H9 (cell line): ENCODE measurements around the gene FGD5. TPM values are rescaled to one million over a fixed set of nuclear protein-coding genes. Genes with fewer than 3 reads are reported as not detected.

Experiments
- DNase-seq: peaks from one replicate; pipeline ENCODE4 v3.0.0-alpha.2; 2017
- H2AFZ ChIP-seq: one replicate; pipeline ENCODE4 v1.6.1; 2013; ENCODE audit warnings: mild to moderate bottlenecking, low read length, control low read depth, moderate library complexity
- H2AK5ac ChIP-seq: 2 replicates; pipeline ENCODE4 v1.6.1; 2013; ENCODE audit warnings: low read length, control low read depth, mixed read lengths; ENCODE audit not compliant: insufficient read length
- H2BK120ac ChIP-seq: one replicate; pipeline ENCODE4 v1.6.1; 2013; ENCODE audit warnings: low read depth, mild to moderate bottlenecking, low read length, control low read depth, inconsistent platforms; ENCODE audit not compliant: poor library complexity, severe bottlenecking
- H2BK12ac ChIP-seq: 2 replicates; pipeline ENCODE4 v1.6.1; 2013; ENCODE audit warnings: low read length, control low read depth, mixed read lengths, low read depth; ENCODE audit not compliant: insufficient read length
- H2BK15ac ChIP-seq: 2 replicates; pipeline ENCODE4 v1.6.1; 2013; ENCODE audit warnings: low read depth, low read length, control low read depth
- H2BK20ac ChIP-seq: one replicate; pipeline ENCODE4 v1.6.1; 2013; ENCODE audit warnings: low read depth, mild to moderate bottlenecking, low read length, control low read depth, inconsistent platforms; ENCODE audit not compliant: poor library complexity, severe bottlenecking
- H2BK5ac ChIP-seq: 2 replicates; pipeline ENCODE4 v1.6.1; 2013; ENCODE audit warnings: low read length, control low read depth, mixed read lengths; ENCODE audit not compliant: insufficient read length
- H3K14ac ChIP-seq: 2 replicates; pipeline ENCODE4 v1.6.1; 2013; ENCODE audit warnings: low read length, control low read depth; ENCODE audit not compliant: insufficient read depth
- H3K18ac ChIP-seq: 2 replicates; pipeline ENCODE4 v1.6.1; 2013; ENCODE audit warnings: low read depth, mild to moderate bottlenecking, mixed read lengths, low read length, control low read depth; ENCODE audit not compliant: insufficient read length
- H3K23ac ChIP-seq: 2 replicates; pipeline ENCODE4 v1.6.1; 2013; ENCODE audit warnings: low read length, control low read depth, mixed read lengths, low read depth; ENCODE audit not compliant: insufficient read length
- H3K23me2 ChIP-seq: 2 replicates; pipeline ENCODE4 v1.6.1; 2013; ENCODE audit warnings: low read depth, mild to moderate bottlenecking, mixed read lengths, low read length, control low read depth; ENCODE audit not compliant: insufficient read length, poor library complexity, severe bottlenecking
- H3K27ac ChIP-seq: 2 replicates; pipeline ENCODE4 v1.5.1; 2013; ENCODE audit warnings: low read length, control low read depth, mixed read lengths, low read depth; ENCODE audit not compliant: insufficient read length
- H3K27me3 ChIP-seq: 2 replicates; pipeline ENCODE4 v1.6.1; 2013; ENCODE audit warnings: low read length, control low read depth, inconsistent platforms; ENCODE audit not compliant: insufficient read depth
- H3K4ac ChIP-seq: 2 replicates; pipeline ENCODE4 v1.6.1; 2013; ENCODE audit warnings: low read depth, mild to moderate bottlenecking, control low read depth, inconsistent platforms, low read length, moderate library complexity
- H3K4me1 ChIP-seq: 2 replicates; pipeline ENCODE4 v1.6.1; 2013; ENCODE audit warnings: low read length, control low read depth, inconsistent platforms; ENCODE audit not compliant: insufficient read depth
- H3K4me2 ChIP-seq: 2 replicates; pipeline ENCODE4 v1.6.1; 2013; ENCODE audit warnings: low read length, control low read depth, mixed read lengths; ENCODE audit not compliant: insufficient read length, insufficient read depth
- H3K56ac ChIP-seq: 2 replicates; pipeline ENCODE4 v1.6.1; 2013; ENCODE audit warnings: low read depth, mild to moderate bottlenecking, mixed read lengths, low read length, control low read depth; ENCODE audit not compliant: insufficient read length
- H3K79me1 ChIP-seq: 2 replicates; pipeline ENCODE4 v1.6.1; 2013; ENCODE audit warnings: low read depth, mild to moderate bottlenecking, moderate library complexity, low read length, control low read depth, inconsistent platforms; ENCODE audit not compliant: insufficient read depth, poor library complexity, severe bottlenecking
- H3K79me2 ChIP-seq: 2 replicates; pipeline ENCODE4 v1.6.1; 2013; ENCODE audit warnings: low read length, control low read depth, inconsistent platforms; ENCODE audit not compliant: insufficient read depth
- H3K9ac ChIP-seq: 2 replicates; pipeline ENCODE4 v1.6.1; 2013; ENCODE audit warnings: low read length, control low read depth, mixed read lengths; ENCODE audit not compliant: insufficient read length; ENCODE audit errors: extremely low read depth
- H3K9me3 ChIP-seq: one replicate; pipeline ENCODE4 v1.6.1; 2013; ENCODE audit warnings: low read depth, low read length, inconsistent platforms; ENCODE audit not compliant: control insufficient read depth
- H3T11ph ChIP-seq: one replicate; pipeline ENCODE4 v1.6.1; 2013; ENCODE audit warnings: mild to moderate bottlenecking, low read length, control low read depth, inconsistent platforms
- H4K20me1 ChIP-seq: one replicate; pipeline ENCODE4 v1.6.1; 2013; ENCODE audit not compliant: control insufficient read depth, insufficient read length, insufficient read depth
- H4K5ac ChIP-seq: 2 replicates; pipeline ENCODE4 v1.6.1; 2013; ENCODE audit warnings: low read depth, mild to moderate bottlenecking, mixed read lengths, low read length, control low read depth; ENCODE audit not compliant: insufficient read length
- H4K8ac ChIP-seq: replicated peaks from 2 replicates; pipeline ENCODE4 v1.6.1; 2013; ENCODE audit warnings: low read length, control low read depth, mixed read lengths, low read depth; ENCODE audit not compliant: insufficient read length
- H4K91ac ChIP-seq: 2 replicates; pipeline ENCODE4 v1.6.1; 2013; ENCODE audit warnings: low read depth, mild to moderate bottlenecking, moderate library complexity, mixed read lengths, low read length, control low read depth; ENCODE audit not compliant: insufficient read length
- H3K27ac Mint-ChIP-seq, 3 experiments: 2 replicates in 2 of 3; 3 replicates in 1 of 3; pipeline ENCODE4 v1.8.0; 2020 to 2021; ENCODE audit warnings: mixed read lengths in 3 of 3, mild to moderate bottlenecking in 1 of 3, moderate library complexity in 1 of 3
- H3K27me3 Mint-ChIP-seq: 2 replicates; pipeline ENCODE4 v1.8.0; 2021; ENCODE audit warnings: low read depth, mild to moderate bottlenecking, moderate library complexity, mixed read lengths
- H3K36me3 Mint-ChIP-seq, 3 experiments: 2 replicates in 2 of 3; 3 replicates in 1 of 3; pipeline ENCODE4 v1.8.0; 2020 to 2021; ENCODE audit warnings: low read depth in 3 of 3, mixed read lengths in 3 of 3; ENCODE audit not compliant: insufficient read depth in 1 of 3
- H3K4me1 Mint-ChIP-seq, 2 experiments: 2 replicates each; pipeline ENCODE4 v1.8.0; 2020; ENCODE audit warnings: mixed read lengths in 2 of 2
- H3K4me3 Mint-ChIP-seq, 2 experiments: 2 replicates in 1 of 2; 3 replicates in 1 of 2; pipeline ENCODE4 v1.8.0; 2020 to 2021; ENCODE audit warnings: mild to moderate bottlenecking in 2 of 2, mixed read lengths in 2 of 2, moderate library complexity in 1 of 2
- H3K9me3 Mint-ChIP-seq, 2 experiments: 2 replicates in 1 of 2; 3 replicates in 1 of 2; pipeline ENCODE4 v1.8.0; 2020; ENCODE audit warnings: mild to moderate bottlenecking in 2 of 2, mixed read lengths in 2 of 2, moderate library complexity in 1 of 2
- WGBS: extraction: QIAGEN DNeasy Blood & Tissue Kit; methylation state at CpG from one replicate; pipeline ENCODE4 v1.1.7; 2013; ENCODE audit warnings: missing lambda C conversion rate, low lambda C conversion rate, mixed read lengths; ENCODE audit not compliant: insufficient read length; ENCODE audit errors: extremely low coverage; 5-methylcytosine and 5-hydroxymethylcytosine counted together
- total RNA-seq: library from RNA; stranded (reverse); gene quantifications from 2 replicates; pipeline ENCODE4 v1.2.1, GENCODE V29; 2021
- TF ChIP-seq, protein P1 (sequence below): fragments of 200-600 bp; sonication (generic); conservative IDR thresholded peaks from 3 replicates; pipeline ENCODE4 v1.8.0; 2021; ENCODE audit warnings: antibody characterized with exemption, mild to moderate bottlenecking

Gene FGD5
- total RNA-seq, 1 experiment from 2014 or later, result 7.8 TPM

DNA sequence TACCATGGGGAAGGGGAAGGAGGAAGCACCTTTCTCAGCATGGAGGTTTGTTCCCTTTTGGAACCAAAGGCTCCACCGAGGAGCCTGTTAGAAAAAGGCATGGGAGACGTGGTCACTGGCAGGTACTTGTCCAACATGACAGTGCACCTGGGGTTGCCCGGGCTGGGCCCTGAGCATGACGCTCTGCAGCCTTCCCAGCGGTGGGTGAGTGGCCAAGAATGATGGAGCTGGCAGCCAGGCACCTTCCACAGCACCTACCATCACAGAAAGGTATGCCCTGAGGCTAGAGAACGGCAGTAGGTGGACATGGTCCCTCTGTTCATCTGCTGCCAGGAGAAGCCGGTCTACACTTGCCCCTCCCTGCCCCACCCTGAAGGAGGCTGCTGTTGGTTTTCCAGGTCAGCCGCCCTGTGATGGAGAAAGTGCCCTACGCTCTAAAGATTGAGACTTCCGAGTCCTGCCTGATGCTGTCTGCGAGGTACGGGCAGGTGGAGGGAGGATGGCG, 99.6 kb downstream of the FGD5 start:
- Histone ChIP-seq H2BK5ac (no peak overlapping the region), H3K56ac (no peak overlapping the region), H4K5ac (no peak overlapping the region), H3K79me1 (no peaks in the 10 kb centered on the region), H2BK120ac (no peak overlapping the region), H3K14ac (no peak overlapping the region), H3K4me2 (no peak overlapping the region), H3K4me1 (no peaks in the 10 kb centered on the region), H3K4ac (no peak overlapping the region), H4K8ac (no peak overlapping the region), H3K18ac (no peak overlapping the region), H2BK15ac (no peak overlapping the region), H3K23me2 (no peaks in the 10 kb centered on the region), H3T11ph (no peak overlapping the region), H3K27me3 (no peaks in the 10 kb centered on the region), H2BK12ac (no peak overlapping the region), H3K9me3 (no peaks in the 10 kb centered on the region), H2BK20ac (no peak overlapping the region), H2AFZ (no peak overlapping the region), H4K20me1 (no peaks in the 10 kb centered on the region), H3K23ac (no peak overlapping the region), H3K79me2 (no peaks in the 10 kb centered on the region), H4K91ac (no peak overlapping the region), H3K9ac (no peak overlapping the region), H2AK5ac (no peak overlapping the region), H3K27ac (no peak overlapping the region)
- no peak for DNase-seq
- no peak overlapping the region for H3K4me3 Mint-ChIP-seq
- H3K9me3 Mint-ChIP-seq, result no peaks in the 10 kb centered on the region
- no CpG with 5 or more reads among the region's 13 CpGs for WGBS
- TF ChIP-seq, protein P1, sequence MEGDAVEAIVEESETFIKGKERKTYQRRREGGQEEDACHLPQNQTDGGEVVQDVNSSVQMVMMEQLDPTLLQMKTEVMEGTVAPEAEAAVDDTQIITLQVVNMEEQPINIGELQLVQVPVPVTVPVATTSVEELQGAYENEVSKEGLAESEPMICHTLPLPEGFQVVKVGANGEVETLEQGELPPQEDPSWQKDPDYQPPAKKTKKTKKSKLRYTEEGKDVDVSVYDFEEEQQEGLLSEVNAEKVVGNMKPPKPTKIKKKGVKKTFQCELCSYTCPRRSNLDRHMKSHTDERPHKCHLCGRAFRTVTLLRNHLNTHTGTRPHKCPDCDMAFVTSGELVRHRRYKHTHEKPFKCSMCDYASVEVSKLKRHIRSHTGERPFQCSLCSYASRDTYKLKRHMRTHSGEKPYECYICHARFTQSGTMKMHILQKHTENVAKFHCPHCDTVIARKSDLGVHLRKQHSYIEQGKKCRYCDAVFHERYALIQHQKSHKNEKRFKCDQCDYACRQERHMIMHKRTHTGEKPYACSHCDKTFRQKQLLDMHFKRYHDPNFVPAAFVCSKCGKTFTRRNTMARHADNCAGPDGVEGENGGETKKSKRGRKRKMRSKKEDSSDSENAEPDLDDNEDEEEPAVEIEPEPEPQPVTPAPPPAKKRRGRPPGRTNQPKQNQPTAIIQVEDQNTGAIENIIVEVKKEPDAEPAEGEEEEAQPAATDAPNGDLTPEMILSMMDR, result no peak
- H3K36me3 Mint-ChIP-seq, result no peaks in the 10 kb centered on the region
- H3K27me3 Mint-ChIP-seq, result no peaks in the 10 kb centered on the region; the same call in 1 of the 2 replicates
- H3K27ac Mint-ChIP-seq, result peak overlapping the region in 1 of 3 experiments; percentile 79; a peak in 1 of 7 replicates
- peaks cover 9 to 19% of the 10 kb centered on the region in 2 experiments for H3K4me1 Mint-ChIP-seq
